Activated CD8-positive, alpha-beta memory T cell treated with anti-CD3 and anti-CD28 coated beads, Interleukin-2, amount 50 U/mL, for 4 hours (primary cell): Measurements from ENCODE around the gene PLOD2.

ENCODE experiments used
- DNase-seq: peaks from one replicate; pipeline ENCODE4 v3.0.0-alpha.2; 2020

The PLOD2 gene

DNA sequence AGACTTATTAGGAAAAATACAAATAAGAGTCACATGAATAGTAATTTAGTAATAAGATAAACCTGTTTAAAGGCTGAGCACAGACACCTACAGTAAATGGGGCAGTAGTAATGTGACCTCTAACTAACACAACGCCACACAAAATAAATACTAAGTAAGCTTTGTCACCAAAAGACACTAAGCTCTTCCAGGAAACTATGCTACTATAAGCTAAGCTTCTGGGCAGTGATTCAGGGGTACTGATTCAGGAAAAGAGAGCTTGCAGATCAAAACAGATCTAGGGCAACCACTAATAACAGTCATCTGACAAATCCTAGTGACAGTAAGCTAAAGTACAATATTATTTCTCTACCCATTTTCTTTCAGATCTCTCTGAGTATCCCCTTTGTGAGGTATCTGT lies 68.8 kb downstream of the PLOD2 start:
- no peak for DNase-seq

DNA sequence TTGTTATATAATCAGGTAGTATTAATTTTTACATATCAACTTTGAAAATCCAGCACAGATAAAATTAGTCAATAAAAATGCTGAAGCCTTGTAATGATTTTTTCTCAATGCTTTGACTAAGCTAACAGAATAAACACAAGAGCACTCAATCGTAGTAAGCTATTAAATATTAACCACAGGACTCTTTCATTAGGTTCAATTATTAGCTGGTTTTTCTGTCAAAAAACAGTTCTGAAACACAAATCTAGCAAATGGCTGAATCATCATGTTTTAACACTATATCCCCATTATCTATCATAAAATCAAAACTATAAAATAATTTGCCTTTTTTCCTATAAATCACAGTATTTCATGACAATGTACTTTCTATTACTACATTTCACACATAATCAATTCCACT lies 69.6 kb downstream of the PLOD2 start:
- no peak for DNase-seq

DNA sequence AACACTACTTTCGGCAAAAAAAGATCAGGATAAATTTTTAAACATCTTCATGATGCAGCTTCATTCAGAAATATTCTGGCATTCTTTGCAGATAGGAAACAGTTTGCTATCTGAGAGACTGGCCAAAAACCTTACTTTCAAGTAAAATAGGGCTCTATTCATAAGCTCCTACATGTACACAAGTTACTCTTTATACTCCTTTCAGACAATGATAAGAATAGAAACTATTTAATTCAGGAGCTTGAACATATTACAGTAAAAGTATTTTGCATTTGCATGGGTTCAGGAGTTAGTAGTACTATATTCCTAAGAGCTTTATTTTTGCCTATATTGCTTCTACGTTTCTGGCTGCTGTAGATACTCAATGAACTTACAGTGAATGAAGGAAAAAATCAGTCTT lies 70.5 kb downstream of the PLOD2 start:
- DNase-seq = no peak

DNA sequence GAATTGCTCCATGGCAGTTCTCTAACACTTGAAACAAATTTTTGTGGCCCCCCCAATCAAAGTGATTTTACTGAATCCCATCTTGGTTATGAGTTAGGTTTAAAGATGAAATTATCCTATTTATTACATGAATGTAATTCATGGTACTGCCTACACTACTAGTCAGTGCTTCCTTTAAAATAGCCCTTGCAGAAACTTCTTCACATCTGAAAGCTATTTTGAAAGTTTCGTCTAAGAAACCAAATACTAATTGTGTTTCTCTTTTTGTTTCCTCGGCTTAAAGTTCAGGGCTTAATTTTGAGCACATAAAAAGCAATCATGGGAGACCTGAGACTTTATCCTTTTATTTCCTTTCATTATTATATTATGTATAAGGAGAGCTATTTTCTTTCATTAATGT lies 72.1 kb downstream of the PLOD2 start:
- no peak for DNase-seq

DNA sequence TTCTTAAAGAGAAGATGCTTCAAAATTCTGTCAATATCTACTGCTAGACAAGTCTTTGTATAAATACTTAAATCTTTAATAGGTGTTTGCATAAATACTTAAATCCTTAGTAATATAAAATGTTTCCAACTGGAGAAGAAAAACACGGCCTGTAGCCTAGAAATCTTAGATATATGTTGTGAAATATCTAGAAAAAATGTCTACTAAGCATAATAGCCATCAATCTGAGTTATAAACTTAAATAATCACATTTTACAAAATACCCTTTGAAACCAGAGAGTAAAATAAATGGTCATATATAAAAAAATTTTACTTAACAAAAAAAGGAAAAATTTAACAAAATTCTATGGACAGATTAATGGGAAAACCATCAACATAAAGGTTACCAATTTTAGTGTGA lies 73.9 kb downstream of the PLOD2 start:
- no peak for DNase-seq

DNA sequence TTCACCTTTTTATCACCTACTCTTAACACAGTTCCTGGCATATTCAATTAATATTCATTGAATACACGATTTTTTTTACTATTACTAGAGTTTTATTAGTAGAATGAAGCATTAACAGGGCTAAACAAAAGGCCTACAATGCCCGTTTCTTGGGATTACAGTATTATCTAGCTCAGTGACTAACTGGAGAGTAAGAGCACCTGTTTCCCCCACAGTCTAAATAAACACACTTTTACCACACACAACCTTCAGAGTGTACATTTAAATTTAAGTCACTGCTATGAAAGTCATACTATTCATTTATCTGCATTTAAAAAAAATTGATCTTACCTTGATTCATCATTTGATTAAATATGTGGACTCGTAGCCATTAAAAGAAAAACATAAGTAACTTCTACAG lies 74.8 kb downstream of the PLOD2 start:
- no peak for DNase-seq

DNA sequence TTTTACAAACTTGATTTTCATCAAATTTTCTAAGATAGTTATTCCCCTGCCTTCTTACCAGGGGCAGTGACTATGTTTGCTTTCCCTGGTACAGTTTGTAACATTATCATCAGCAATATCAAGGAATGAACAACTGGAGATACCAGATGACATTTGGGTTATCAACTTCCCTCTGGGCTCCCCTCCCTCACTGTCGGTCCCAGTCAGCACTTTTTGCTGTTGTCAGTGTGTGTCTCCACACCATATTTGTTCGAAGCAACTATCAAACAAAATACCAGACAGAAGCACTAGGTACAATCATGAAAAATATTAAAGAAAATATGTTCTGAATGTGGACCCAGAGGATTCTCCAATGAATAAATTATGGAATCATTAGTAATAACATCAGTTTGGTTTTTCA lies 75.3 kb downstream of the PLOD2 start:
- DNase-seq = no peak

DNA sequence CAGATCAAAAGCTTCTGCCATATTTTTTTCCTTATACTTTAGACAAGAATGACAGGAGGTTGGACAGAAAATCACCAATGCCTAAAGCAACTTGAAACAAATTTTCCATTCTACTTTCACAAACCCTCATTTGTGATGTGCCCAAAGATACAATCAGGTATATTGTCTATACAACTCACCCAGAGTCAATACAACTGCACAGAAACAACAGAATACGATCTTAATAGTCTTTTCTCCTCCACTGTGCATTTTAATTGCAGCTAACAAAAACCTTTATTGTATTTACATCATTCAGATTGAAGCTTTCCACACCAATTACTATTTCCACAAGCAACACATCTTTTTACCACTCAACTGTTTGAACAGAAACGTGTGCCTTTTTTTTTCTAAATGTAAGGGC lies 80.4 kb downstream of the PLOD2 start:
- DNase-seq = no peak

DNA sequence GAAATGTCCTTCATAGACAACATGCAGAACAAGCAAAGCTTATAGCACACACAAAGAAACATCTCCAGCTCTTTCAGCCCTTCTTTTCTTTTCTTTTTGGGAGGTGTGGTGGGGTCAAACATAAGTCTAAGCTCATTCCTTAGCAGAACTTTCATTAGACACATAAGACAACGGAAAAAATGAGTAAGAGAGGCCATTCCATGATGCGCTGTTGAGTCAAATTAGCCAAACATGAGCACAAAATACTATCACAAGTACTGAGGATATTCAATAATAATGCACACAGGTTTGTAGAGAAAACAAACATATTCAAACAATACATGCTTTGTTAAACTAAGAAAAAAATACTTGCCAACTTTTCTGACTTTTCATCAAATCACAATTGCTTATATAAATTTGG lies 83.0 kb downstream of the PLOD2 start:
- no peak for DNase-seq

DNA sequence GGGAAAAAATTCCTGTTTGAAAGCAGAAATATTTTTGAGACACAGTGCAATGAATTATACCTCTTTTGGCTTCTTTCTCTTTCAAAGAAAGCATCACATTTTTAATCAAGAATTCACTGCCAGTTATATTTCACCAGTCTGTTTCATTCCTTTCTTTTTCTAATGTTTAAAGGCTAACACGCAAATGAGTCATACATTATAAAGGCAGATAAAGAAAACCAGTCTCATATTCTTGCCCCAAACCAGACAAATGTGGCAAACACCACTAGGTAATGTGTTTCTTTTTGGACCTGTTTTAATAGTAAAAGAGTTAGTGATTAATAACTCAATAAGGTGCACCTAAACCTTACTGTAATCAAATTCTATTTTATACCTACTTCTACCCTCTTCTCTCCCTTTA lies 83.8 kb downstream of the PLOD2 start:
- no peak for DNase-seq

DNA sequence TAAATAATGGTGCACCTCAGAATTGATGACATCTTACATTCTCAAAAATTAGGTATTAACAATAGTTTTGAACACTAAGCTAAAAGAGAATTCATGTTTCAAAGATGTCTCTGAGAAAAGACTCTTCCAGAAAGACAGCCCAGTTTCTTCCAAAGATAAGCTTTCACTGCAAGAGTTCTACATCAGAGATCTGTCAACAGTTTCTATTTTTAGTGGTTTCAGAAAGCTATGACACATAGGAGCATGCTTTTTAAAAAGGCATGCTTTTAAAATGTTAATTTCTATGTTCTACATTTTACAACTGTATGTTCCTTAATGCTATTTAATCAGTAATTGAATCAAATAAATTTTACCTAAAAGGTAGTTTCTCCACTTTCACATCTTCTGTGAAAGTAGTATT lies 88.2 kb downstream of the PLOD2 start:
- DNase-seq = no peak

DNA sequence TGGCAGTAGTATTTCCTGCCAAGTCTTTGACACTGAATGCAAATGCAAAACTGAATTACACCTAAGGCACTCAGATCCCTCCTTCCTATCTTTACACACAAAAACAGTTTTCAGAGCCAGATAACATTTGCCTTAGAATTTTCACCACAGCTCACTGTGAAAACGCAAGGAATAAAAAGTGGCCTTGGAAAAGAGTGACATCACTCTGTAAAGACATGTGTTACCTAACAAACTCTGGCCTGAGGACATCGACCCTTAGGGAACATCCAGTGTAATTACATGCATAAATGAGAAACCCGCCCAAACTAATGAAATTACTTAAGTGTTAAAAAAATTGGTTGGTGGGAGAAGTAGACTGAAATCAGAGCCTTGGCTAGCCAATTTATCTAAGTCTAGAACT lies 88.9 kb downstream of the PLOD2 start:
- DNase-seq = no peak

DNA sequence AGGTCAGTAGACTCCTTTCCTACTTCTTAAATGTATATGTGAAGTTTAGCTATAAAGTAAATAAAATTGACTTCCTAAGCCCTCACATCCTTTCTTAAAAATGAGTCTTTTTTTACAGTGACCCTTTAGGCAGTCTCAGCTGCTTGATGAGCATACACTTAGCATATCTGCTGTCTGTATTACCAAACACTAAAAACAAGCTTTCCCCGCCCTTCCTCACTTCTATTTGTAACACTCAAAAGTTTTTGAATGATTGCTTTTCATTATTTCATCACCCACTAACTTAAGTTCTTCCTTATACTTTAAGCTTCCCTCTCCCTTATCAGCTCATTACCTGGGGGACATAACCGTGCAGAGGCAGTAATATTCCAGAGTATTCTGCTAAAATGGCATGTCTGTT lies 89.4 kb downstream of the PLOD2 start:
- no peak for DNase-seq

DNA sequence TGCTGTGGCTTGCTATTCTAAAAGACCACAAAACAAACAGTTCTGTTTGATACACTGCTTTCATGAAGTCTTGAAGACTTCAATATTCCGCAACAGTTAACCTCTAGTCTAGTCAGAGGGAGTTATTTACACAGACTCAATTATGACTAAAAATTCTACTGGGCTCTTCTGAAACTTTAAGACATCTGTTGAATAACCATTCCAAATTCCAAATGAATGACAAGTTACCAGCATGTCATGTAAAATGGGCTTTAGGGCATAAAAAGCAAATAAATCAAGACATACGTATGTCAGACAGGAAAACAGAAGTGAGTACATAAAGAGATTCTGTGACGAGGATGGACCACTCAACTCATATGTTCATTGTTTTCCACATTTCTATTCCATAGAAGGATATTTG lies 93.9 kb downstream of the PLOD2 start:
- DNase-seq = no peak

DNA sequence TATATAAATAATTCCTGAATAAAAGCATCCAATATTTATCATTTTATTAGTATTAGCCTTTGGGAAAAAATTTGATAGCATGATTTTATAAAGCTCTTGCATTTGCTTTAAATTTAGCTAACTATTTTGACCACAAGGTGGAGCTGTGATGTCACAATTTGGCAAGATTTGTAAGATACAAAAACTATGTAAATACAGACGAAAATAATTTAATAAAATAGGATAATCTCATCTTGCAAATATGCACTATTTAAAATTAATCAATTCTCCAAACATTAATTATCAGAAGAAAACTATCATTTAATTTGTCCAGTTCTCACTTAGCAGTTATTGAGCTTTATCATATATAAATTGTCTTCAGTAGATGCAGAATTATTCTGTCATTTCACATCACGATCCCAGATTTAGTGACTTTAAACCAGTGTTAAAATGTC lies 95.4 kb downstream of the PLOD2 start:
- DNase-seq = no peak

DNA sequence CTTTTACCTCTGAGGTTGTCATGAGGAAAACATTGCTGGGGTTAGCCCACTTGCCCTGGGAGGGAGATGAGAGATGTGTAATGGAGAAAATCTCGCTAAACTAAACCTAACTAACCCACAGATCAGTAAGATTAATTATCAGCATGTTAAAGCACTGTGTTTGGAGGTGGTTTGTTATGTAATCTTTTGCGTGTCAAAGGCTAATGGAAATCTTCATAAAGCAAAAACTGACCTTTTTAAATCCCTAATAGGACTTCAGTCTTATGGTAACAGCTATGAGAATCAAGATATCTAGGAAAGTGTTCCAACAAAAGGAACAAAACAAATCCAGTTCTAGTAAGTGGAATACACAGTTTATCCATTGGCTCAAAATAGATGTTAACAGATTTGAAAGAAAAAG lies 102.7 kb downstream of the PLOD2 start:
- no peak for DNase-seq

DNA sequence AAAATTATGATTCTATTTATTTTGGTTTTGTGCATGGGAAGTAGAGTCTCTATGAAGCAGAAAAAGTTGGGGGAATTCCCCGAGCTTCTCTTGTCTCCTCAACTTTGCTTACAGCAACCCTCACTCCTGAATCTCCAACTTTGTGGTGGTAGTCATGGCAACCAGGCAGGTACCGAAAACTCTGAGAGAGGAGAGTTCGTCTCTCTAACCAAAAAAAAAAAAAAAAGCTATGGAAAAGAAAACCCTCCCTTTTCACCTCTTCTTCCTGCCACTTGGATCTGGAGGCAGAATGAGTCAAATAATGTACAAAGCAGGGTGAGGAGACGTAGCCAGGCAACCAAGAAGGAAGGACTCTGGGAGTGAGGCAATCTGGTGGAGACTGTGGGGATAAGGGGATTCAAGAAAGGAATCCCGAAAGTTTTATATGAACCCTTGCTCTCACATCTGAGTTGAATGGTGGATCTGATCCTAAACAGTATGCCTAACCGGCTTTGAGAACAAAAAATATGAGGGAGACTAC lies 108.1 kb downstream of the PLOD2 start:
- DNase-seq = no peak

DNA sequence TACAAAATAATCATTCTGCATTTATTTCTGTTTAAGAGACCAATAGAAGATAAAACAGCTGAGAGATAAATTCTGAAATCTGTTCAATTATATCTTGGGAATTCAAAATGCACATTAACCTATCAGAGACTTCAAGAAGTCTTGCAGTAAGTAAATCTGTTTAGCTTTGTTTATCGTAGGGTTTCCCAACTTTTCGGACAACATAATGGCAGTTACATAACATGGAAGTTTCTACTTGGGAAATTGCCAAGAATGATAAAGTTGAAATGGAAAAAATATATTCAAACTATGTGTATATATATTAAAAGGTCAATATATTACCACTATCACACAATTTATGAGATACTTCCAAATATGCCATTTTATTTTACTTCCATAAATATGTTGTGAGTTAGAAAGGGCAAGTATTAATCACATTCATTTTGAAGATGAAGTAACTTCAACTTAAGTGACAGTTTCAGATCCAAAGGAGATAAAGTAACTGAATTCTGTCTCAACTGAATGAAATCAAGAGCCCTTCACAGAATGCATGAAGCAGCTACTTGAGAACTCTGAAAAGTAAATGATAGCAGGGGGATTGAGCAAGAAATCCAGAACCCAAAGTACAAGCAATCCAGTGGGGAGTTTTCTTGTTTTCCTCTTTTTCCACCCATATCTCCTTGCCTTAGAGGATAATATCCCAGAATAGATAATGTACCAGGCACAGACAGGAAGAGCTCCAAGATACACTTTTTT lies 108.8 kb downstream of the PLOD2 start:
- DNase-seq = no peak

DNA sequence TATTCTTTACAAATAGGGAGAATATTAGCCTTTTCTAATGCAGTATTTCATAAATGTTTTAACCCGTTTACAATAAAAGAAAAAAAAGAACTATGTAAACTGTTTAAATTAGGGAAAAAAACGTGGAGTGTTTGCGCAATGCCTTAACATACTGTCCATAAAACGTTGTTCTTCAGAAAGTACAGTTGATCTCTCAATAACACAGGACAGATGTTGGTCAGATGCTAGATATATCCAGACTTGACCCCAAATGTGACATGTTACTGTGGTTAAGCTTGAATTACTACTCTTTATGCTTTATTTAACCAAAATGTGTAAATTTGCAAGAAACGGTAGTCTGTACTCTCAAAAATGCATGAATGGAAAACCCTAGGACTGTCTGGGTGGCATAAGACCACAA lies 110.3 kb downstream of the PLOD2 start:
- DNase-seq = no peak

DNA sequence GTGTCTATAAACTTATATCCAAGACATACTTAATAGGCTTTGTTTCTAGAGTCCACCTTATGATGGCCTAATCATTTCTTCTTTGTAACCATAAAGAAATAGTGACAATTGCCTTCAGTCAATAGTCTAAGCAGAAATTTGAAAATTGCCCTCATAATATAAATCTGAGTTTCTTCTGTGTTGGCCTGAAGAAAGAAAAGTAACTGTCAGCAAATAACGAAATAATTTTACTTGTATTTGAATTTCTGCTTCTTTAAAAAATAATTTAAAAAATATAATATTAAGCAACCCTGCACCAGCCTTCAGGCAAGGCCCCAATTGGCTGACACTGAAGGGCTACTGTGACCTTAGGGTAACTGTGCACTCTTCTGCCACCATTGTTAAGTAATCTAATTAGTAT lies 113.5 kb downstream of the PLOD2 start:
- no peak for DNase-seq

DNA sequence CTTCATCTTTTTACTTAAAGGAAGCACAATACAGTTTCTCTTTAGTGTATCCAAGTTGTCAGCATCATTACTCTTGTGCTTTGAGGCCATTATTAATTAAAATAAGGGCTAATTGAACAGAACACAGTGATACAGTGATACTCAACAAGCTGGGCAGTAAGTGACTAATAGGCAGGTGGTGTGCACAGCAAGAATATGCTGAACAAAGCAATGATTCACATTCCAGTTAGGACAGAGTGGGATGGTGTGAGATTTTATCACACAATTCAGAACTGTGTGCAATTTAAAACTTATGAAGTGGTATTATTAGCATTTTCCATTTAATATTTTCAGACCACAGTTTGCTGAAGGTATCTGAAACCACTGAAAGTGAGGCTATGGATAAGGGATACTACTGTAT lies 116.9 kb downstream of the PLOD2 start:
- no peak for DNase-seq

DNA sequence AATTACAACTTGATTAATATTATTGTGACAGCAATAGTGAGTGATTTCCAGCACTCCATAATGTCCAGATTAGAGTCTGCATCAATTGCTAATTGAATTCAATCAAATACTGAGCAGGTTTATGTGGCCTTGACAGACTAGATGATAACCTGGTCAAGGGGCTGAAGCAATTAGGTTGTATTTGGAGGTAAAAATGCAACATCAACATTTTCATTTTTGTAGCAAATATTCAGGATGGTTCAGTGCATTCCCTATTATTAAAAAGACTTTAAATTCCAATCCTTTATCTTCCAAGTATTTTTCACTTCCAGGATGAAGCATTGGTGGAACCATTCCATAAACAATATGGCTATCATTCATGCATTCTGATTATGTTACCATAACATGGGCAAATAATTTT lies 120.4 kb downstream of the PLOD2 start:
- DNase-seq = no peak

DNA sequence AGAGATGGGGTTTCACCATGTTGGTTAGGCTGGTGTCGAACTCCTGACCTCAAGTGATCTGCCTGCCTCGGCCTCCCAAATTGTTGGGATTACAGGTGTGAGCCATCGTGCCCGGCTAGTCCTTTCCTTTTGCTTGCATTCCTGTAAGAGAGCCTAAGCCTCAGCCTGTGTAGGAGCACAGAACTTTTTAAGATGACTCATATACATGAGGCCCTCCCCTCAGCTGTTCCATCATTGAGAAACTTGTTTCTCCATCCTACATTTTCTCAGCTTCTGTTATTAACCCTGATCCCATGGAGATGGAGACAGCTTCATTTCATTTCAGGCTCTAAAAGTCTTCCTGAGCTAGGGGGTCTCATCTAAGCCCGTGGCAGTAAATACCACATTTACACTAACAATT lies 123.3 kb downstream of the PLOD2 start:
- DNase-seq = no peak

DNA sequence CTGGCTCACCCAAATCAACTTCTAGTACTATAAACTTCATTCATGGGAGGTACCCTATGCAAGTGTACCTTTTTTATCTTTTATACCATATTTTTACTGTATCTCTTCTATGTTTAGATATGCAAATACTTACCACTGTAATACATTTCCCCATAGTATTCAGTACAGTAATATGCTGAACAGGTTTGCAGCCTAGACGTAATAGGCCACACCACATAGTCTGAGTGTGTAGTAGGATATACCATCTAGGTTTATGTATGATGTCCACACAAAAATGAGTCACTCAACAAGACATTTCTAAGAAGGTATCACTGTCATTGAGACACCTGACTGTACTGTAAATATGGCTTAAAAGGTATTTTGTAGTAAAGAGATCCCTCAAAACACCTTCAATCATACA lies 124.7 kb downstream of the PLOD2 start:
- no peak for DNase-seq

DNA sequence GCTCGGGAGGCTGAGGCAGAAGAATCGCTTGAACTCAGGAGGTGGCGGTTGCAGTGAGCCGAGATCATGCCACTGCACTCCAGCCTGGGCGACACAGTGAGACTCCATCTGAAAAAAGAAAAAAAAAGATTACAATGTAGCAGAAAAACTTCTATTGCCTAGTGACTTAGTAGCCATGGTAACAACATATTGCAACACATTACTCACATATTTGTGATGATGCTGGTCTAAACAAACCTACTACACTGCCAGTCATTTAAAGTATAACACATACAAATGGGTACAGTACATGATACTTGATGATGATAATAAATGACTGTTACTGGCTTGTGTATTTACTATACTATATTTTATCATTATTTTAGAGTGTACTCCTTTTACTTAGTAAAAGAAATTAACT lies 125.6 kb downstream of the PLOD2 start:
- no peak for DNase-seq
